Measurements from ENCODE around the gene FER.

- no peak for TF ChIP-seq CTCF (conservative IDR thresholded peaks at IDR 0.05)
- no peak for TF ChIP-seq ZFX (IDR thresholded peaks at IDR 0.05)
Observed at GRCh38 chr5:109180668-109181067, 433.0 kb downstream of the FER start.
